ENCODE results near the gene STK39. TPM values are rescaled to one million over a fixed set of nuclear protein-coding genes. Genes with fewer than 3 reads are reported as not detected.

STK39 gene
- total RNA-seq, 1 donor from 2014 or later, result 26.9 TPM

- H3K27ac Mint-ChIP-seq (ENCODE audit: unreplicated experiment), result no peak overlapping the region
- H3K36me3 Mint-ChIP-seq (ENCODE audit: unreplicated experiment), result no peaks in the 10 kb centered on the region
- peaks cover 6% of the 10 kb centered on the region for H3K9me3 Mint-ChIP-seq (ENCODE audit: unreplicated experiment)
- no peak overlapping the region for H3K4me3 Mint-ChIP-seq (ENCODE audit: unreplicated experiment)
- peaks cover 19% of the 10 kb centered on the region for H3K4me1 Mint-ChIP-seq (ENCODE audit: unreplicated experiment)
- no peak for TF ChIP-seq CTCF (IDR thresholded peaks at IDR 0.05)
- DNase-seq (ENCODE audit: extremely low spot score, unreplicated experiment), result no peak
- peaks cover 24% of the 10 kb centered on the region for H3K27me3 Mint-ChIP-seq (ENCODE audit: unreplicated experiment)
Observed at GRCh38 chr2:167939514-167940345, 307.7 kb downstream of the STK39 start.

- H3K36me3 Mint-ChIP-seq (ENCODE audit: unreplicated experiment), result no peaks in the 10 kb centered on the region
- peaks cover 24% of the 10 kb centered on the region for H3K27me3 Mint-ChIP-seq (ENCODE audit: unreplicated experiment)
- no peak for DNase-seq (ENCODE audit: extremely low spot score, unreplicated experiment)
- no peak for TF ChIP-seq CTCF (IDR thresholded peaks at IDR 0.05)
- H3K27ac Mint-ChIP-seq (ENCODE audit: unreplicated experiment), result no peak overlapping the region
- peaks cover 6% of the 10 kb centered on the region for H3K9me3 Mint-ChIP-seq (ENCODE audit: unreplicated experiment)
- no peak overlapping the region for H3K4me3 Mint-ChIP-seq (ENCODE audit: unreplicated experiment)
- peaks cover 7% of the 10 kb centered on the region for H3K4me1 Mint-ChIP-seq (ENCODE audit: unreplicated experiment)
Observed at GRCh38 chr2:167937403-167937802, 310.0 kb downstream of the STK39 start.

GRCh38 chr2:167935803-167936110 lies 311.6 kb downstream of the STK39 start:
- no peak for TF ChIP-seq CTCF (IDR thresholded peaks at IDR 0.05)
- Mint-ChIP-seq H3K27me3 (ENCODE audit: unreplicated experiment) (peaks cover 24% of the 10 kb centered on the region), H3K4me1 (ENCODE audit: unreplicated experiment) (peaks cover 7% of the 10 kb centered on the region), H3K27ac (ENCODE audit: unreplicated experiment) (no peak overlapping the region), H3K9me3 (ENCODE audit: unreplicated experiment) (peaks cover 6% of the 10 kb centered on the region), H3K4me3 (ENCODE audit: unreplicated experiment) (no peak overlapping the region), H3K36me3 (ENCODE audit: unreplicated experiment) (no peaks in the 10 kb centered on the region)
- no peak for DNase-seq (ENCODE audit: extremely low spot score, unreplicated experiment)

- Mint-ChIP-seq H3K4me1 (ENCODE audit: unreplicated experiment) (no peaks in the 10 kb centered on the region), H3K36me3 (ENCODE audit: unreplicated experiment) (no peaks in the 10 kb centered on the region), H3K27me3 (ENCODE audit: unreplicated experiment) (peaks cover 25% of the 10 kb centered on the region), H3K9me3 (ENCODE audit: unreplicated experiment) (peaks cover 6% of the 10 kb centered on the region), H3K27ac (ENCODE audit: unreplicated experiment) (no peak overlapping the region), H3K4me3 (ENCODE audit: unreplicated experiment) (no peak overlapping the region)
- TF ChIP-seq CTCF (IDR thresholded peaks at IDR 0.05), result no peak
- no peak for DNase-seq (ENCODE audit: extremely low spot score, unreplicated experiment)
Observed at GRCh38 chr2:167933097-167933814, 314.1 kb downstream of the STK39 start.

- Mint-ChIP-seq H3K27me3 (ENCODE audit: unreplicated experiment) (peaks cover 27% of the 10 kb centered on the region), H3K9me3 (ENCODE audit: unreplicated experiment) (peaks cover 6% of the 10 kb centered on the region), H3K4me1 (ENCODE audit: unreplicated experiment) (no peaks in the 10 kb centered on the region), H3K27ac (ENCODE audit: unreplicated experiment) (no peak overlapping the region), H3K36me3 (ENCODE audit: unreplicated experiment) (no peaks in the 10 kb centered on the region), H3K4me3 (ENCODE audit: unreplicated experiment) (no peak overlapping the region)
- TF ChIP-seq CTCF (IDR thresholded peaks at IDR 0.05), result no peak
- no peak for DNase-seq (ENCODE audit: extremely low spot score, unreplicated experiment)
Observed at GRCh38 chr2:167932123-167932693, 315.2 kb downstream of the STK39 start.
